Measurements from ENCODE around the gene ZNF410.

GRCh38 chr14:73842201-73842600 lies 44.5 kb upstream of the ZNF410 start:
- TF ChIP-seq CTCF (optimal IDR thresholded peaks at IDR 0.05 in 1 of 3, IDR thresholded peaks at IDR 0.05 in 1 of 3, conservative IDR thresholded peaks at IDR 0.05 in 1 of 3; ENCODE audit: extremely low read depth in 1 of 3, insufficient read depth in 2 of 3, low read length in 3 of 3) (no peak), EZH2 (IDR thresholded peaks at IDR 0.05; ENCODE audit: low read length) (no peak)

All from keratinocyte (primary cell).